Activated CD8-positive, alpha-beta memory T cell treated with anti-CD3 and anti-CD28 coated beads, Interleukin-2, amount 50 U/mL, for 4 hours (primary cell): Measurements from ENCODE around the gene TIMELESS.
"Not testable (repeated sequence)": the region's sequence is repeated elsewhere in the genome, so short reads cannot be mapped to it uniquely, and the experiment has no call there.

ENCODE experiments used
- DNase-seq: peaks from one replicate; pipeline ENCODE4 v3.0.0-alpha.2; 2020

Gene TIMELESS

DNA sequence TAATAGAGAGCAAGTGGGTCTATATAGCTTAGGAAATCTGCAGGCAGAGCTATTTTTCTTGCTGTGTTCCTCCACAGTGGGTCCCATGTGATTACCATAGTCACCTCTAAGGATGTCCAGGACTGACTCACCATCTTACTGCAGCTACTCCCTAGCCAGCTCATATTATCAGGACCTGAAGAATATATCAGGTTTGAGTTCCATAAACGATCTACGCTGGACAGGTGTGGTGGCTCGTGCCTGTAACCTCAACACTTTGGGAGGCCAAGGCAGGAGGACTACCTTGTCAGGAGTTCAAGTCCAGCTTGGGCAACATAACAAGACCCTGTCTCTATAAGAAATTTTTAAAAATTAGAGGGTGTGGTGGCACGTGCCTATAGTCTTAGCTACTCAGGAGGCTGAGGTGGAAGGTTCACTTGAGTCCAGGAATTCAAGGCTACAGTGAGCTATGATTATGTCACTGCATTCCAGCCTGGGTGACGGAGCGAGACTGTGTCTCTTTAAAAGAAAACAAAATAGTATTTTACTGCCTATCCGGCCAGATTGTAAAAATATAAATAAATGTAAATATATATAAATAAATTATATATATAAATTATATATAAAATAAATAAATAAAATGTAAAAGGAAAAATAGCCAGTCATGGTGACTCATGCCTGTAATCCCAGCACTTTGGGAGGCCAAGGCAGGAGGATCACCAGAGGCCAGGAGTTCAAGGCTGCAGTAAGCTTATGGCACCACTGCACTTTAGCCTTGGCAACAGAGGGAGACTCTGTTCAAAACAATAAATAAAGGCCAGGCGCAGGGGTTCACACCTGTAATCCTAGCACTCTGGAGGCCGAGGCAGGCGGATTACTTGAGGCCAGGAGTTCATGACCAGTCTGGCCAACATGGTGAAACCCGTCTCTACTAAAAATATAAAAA is 12.3 kb upstream of the TIMELESS start:
- DNase-seq: no peak

DNA sequence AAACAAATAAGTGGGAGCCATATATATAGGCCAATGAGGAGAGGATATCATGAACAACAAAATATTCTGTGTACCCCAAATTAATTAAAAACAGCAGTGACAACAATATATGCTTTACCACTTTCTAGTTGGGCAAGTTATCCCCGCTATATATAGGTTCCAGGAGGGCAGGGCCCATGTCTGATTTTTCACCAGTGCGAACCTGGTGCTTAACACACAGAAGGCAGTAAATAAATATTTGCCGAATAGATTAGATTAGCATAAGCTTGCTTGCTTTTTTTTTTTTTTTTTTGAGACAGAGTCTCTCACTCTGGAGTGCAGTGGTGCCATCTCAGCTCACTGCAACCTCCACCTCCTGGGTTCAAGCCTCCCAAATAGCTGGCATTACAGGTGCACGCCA is 8.6 kb upstream of the TIMELESS start:
- DNase-seq: no peak

DNA sequence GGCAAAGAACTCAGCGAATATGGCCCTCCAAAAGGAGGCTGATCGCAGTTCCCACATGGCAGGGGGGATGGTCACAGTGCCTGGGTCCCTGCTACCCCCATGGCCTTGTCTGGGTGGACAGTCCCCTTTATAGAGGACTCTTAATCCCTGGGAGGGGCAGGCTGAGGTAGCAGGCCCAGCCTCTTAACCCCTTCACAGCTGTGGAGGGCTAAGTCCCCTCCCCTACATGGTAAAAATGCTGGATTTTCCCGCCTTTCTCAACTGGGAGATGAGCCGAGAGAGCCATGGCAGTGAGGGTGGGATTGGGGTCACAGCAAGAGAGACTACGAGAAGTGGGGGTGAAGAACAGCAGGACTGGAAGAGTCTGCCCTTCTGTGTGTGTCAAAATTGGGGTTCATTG is 5.3 kb upstream of the TIMELESS start, which contains the start of gene MIP:
Gene MIP (minus strand): TSS at position 101 of the 400 bp plus-strand sequence. CDS start 44 bp downstream, at position 57.
- DNase-seq: no peak

DNA sequence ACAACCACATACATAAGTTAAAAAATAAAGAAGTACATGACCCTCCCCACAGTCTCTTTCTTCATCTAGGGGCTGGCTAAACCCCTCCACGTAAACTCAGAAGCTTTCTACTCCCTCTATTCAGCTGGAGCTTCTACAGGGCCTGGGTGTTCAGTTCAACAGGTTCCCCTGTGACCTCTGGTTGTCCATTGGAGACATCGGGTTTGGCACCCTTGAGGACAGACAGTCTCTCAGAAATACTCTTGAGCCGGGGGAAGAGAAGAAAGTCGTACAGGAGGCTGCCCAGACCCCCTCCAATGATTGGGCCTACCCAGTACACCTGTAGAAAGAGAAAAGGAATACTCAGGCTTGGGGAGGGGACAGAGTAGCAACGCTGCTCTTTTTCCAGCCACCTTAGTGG is 1.9 kb upstream of the TIMELESS start:
- no peak for DNase-seq

DNA sequence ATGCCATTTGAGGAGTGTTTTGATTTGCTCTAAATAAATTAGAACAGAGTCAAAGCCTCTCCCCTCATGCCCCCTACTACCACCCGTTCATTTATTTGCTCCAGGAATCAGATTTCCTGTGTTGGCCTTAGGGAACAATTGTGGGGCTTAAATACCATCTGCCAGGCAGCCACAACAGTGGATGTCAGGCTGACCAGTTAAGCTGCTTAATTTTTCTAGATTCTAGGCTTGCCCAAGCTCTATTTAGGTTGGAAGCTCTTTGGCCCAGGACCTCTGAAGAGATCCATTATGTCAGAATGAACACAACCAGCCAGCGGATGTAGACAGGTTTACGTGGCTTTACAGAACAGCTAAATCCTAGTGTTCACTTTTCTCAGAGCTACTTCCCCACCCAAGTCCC is 1.0 kb upstream of the TIMELESS start:
- DNase-seq: no peak

DNA sequence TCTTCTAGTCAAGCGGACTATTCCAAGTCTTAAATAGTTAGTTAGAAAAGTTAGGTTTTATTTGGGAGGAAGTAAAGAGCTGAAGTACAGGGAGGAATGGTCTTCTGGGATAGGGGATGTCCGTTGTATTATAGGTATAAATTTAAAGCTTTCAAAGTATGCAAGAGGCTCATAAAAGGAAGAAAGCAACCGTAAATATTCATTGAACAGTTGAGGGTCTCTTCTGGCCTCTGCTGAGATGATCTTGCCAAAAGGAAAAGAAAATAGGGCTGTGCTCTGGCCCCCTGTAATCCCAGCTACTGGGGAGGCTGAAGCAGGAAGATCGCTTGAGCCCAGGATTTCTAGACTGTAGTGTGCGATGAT is 377 bp upstream of the TIMELESS start:
- no peak for DNase-seq

DNA sequence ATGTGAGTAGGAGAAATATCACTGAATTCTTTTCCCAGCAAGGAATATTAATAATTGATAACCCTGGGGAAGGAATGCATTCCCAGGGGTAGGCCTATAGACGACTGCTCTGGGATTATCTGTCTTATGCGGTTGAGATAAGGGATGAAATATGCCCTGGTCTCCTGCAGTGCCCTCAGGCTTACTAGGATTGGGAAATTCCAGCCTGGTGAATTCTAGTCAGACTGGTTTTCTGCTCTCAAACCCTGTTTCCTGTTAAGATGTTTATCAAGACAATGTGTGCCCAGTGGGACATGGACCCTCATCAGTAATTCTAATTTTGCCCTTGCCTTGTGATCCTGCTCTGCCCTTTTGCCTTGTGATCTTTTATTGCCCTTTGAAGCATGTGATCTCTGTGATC is 6.0 kb downstream of the TIMELESS start:
- DNase-seq: not testable (repeated sequence)

DNA sequence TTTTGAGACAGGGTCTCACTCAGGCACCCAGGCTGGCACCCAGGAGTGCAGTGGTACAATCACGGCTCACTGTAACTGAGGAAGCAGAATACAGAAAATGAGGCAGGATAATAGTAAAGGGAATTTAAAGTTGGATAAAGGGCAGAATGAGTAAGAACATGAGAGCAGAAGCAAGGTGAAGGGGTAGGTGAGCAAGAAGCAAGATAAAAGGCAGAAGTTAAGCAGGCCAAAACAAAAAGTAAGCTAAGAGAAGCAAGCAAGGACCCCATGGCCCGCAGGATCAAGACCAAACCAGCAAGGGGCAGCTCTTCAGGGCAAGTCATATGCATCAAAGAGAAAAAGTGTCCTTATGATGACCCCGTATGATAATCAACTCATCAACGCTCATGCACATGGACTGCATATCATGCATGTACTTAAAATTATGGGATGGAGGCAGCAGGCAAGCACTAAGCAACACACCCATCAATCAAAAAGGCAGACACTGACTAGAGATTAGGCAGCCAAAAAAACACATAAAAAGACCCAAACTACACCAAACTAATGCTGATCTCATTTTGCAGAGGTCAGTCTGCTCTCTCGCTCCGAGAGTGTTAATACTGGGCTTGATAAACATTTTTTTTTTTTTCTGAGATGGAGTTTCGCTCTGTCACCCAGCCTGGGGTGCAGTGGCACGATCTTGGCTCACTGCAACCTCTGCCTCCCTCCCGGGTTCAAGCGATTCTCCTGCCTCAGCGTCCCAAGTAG is 11.6 kb downstream of the TIMELESS start:
- no peak for DNase-seq

DNA sequence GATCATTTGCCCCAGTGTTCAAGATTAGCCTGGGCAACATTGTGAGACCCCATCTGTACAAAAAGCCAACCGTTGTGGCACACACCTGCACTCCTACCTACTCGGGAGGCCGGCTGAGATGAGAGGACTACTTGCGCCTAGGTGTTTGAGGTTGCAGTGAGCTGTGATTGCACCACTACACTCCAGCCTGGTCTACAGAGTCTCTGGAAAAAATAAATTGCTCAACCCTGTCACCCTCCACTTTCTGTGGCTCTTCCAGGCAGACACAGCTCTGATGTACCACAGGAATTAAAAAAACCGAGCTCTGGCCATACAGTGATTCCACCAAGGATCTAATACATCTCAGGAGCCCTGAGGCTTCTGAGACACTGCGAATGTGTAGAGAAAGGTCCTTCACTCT is 14.4 kb downstream of the TIMELESS start:
- DNase-seq: no peak

DNA sequence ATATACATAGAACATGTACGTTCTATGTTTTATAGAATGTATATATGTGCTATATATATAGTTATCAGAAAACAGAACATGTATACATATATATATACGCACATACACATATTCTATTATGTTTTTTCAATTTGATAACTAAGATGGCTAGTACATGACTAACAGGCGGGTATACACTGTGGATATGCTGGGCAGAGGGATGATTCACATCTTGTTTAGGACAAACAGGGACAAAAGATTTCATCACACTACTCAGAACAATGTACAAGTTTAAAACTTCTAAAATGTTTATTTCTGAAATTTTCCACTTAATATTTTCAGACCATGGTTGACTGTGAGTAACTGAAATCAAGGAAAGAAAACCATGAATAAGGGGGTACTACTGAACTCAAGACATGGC is 17.4 kb downstream of the TIMELESS start:
- DNase-seq: no peak

DNA sequence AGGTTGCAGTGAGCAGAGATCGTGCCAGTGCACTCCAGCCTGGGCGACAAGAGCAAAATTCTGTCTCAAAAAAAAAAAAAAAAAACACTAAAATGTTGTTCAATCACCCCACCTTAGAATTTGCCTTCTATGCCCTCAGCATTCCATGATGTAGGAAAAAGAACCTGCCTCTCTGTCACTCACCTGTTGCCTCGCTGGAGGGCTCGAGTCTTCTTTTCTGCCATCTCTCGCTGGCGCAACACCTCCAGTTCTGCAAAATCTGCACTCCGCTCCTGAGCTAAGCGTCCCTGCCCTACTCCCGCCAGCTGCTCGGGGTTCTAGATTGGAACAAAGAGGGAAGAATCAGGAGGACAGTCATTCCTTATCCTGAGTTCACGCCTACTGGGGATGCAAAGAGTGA is 17.9 kb downstream of the TIMELESS start:
- no peak for DNase-seq

DNA sequence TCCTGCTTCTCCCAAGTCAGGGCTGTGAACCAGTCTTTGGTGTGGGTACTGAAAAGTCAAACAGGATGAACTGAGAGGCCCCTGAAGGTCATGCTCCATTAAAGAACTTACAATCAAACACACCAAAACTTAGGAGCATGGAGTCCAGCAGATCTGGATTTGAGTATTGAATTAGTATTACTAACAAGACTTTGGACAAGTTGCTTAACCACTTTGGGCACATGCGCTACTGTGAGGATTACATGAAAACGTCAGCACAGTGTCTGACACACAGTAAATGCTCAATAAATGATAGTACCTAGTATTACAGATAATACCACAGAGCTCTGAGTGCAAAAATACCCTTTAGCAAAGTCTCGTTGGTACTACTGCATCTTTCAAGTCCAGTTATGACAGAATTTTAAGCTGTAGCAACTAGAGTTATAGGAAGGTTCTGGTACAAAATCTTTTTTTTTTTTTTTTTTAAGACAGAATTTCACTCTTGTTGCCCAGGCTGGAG is 23.2 kb downstream of the TIMELESS start:
- no peak for DNase-seq

DNA sequence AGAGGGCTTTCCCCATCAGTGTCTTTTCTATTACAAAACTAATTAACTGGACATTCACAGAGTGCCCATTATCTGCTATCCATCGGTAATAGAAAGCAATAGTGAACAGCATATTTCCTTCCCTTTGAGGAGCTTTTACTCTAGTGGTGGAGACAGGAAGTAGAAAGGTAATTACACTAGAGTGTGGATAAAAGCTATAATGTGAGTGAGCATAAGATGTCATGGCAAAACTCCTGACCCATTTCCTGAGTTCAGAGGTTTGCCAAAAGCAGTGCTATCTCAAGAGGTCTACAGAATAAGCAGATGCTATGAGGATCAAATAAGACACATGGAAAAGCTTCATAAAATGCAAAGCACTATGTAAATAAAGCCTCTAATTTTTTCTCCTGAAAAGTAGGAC is 24.0 kb downstream of the TIMELESS start:
- DNase-seq: no peak

DNA sequence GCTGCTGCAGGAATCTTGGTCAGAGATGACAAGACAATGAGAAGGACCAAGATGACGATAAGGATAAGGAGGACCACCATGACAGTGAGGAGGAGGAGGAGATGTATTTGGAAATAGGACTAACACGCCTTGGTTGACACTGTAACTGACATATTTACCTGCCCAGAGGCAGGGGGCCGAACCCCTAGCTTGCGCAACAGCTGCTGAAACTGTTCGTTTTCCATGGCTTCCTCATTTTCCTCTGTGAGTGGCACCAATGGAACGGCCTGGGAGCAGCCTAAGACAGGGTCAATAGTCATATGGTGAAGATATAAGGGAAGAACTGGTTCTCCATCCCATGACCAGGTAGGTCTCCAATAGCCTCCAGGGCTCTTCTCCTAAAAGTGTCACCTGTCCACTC is 28.8 kb downstream of the TIMELESS start:
- DNase-seq: no peak

DNA sequence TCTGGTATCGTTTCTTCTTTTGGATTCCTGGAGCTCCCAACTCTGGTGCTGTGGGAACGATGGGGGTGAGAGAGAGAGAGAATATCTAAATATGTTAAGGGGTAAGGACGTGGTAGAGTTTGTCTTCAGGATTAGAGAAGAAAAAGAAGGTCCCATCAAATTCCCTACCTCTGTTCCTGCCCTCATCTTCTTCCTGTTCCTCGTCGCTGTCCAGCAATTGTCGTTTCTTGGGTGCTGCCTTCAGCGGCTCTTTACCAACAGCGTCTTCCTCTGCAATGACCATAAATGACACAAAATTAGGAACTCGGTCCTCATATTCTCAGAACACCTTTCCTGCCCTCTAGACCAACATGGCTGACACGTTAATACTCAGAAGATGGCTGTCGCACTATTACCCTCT is 31.5 kb downstream of the TIMELESS start:
- no peak for DNase-seq

DNA sequence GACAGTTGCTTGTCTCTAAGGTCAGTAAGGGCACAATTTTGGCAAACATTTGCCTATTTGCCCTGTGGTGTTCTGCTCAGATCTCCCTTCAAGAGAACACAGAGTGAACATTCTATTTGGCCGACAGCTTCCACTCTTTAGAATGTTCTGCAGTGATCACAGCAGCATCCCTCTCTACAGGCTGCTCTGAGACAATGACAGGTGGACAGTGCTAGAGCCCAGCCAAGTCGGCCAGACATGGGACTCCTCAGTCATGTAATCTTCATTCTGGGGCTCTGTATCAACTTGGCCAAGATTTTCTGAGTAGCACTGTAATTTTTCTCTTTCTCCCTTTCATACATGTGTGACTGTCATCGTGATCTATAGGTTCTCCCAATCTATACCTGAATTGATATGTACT is 34.8 kb downstream of the TIMELESS start:
- DNase-seq: no peak

DNA sequence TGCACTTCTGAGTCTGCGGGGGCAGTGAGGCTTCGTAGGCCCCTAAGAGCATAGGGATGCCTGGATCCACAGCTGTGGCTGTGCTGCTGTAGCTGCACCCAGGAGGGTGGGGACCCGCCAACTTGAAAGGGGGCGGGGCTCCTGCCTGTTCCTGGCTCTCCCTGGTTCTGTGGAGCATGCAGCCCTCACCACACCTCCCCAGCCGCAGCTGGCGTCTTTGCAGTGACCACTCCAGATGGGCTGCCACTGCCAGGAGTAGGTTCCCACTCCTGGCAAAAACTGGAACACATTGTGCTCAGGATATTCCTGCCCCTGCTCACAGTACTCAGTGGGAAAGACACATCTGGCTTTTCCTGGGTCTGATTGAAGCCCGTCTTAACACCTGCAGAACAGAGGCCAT is 35.8 kb downstream of the TIMELESS start:
- no peak for DNase-seq

DNA sequence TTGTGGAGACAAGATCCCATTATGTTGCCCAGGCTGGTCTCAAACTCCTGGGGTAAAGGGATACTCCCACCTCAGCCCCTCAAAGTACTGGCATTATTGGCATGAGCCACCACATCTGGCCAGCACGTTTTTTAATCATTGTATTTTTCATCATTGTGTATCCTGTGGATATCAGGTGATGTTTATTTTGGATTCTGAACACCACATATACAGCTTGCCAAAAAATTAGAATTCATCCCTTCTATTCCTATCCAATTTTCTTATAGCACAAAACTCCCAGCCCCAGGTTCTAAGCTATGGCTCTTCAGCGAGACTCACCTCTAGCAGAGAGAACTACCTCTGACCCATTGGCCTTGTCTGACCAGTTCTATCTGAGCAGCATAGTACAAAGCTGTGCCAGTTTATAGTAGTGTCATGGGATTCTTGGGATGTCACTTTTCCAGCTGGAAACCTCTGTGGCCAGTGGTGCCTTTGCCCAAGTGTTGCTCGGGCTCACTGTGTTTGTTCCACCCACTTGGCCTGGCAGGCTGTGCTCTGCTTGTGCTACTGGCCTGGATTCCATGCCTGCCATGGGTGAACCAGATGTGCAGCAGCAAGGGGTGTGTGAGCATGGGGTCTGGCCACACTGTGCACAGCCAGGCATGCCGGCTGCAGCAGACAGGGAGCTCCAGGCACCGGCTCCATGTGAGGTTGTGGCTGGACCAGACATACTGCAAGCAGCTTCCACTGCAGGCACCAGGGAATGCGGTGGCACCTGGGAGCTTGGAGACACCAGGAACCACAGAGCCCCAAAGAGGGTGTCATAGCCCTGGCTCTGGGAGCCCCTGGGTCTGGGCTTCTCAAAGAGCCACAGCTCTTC is 37.2 kb downstream of the TIMELESS start:
- DNase-seq: no peak

DNA sequence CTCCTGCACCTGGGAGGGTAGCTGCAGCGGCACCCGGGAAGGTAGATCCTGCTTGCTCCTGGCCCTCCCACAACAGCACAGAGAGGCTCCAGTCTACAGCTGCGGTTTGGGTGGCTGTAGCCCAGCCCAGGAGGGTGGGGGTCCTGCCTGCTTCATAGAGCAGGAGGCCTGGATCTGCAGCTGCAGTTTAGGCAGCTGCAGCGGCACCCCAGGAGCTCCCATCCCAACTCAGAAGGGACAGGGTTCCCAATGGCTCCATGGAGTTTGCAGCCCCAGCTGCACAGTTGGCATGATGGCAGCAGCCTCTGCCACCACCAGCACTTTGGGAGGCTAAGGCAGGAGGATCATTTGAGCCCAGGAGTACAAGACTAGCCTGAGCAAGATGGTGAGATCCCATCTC is 38.5 kb downstream of the TIMELESS start:
- no peak for DNase-seq

DNA sequence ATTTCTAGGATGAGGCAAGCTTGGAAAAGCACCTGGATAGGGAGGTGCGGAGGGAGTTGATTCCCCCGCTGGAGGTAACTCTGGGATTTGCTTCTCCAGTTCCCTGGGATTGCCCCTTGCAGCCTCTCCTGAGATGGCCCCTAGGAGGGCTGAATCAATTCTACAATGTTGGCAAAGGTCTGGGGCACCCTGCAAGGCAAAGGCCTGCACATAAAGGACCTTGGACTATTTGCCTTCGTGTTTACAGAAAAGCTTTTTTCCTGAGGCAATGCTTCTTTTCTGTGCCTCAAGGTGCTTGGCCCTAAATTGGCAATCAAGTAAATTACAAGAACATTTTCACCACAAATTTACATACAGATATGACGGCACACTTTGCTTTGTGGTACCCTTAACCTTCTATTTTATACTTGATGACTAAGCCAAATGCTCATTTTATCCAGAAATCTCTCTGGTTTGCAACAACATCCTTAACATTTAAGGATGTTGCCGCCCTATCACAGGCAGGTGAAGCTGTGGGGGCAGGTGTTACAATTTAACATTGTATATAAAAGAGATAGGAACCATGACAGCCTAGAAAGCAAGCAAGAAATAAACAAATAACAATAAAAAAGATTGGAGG is 40.3 kb downstream of the TIMELESS start:
- no peak for DNase-seq

DNA sequence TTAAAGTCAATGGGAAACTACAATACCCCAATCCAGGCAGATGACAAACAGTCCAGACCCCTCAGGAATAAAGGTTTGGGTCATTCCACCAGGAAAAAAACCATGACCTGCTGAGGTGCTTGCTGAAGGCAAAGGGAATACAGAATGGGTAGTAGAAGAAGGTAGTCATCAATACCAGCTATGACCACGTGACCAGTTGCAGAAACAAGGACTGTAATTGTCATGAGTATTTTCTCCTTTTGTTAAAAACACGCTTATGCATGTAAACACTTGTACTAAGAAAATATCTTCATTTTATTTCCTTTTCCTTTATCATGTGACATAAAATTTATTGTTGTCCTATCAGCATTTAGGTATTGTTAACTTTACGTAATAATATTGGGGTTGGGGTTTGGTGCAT is 45.0 kb downstream of the TIMELESS start:
- not testable (repeated sequence) for DNase-seq

DNA sequence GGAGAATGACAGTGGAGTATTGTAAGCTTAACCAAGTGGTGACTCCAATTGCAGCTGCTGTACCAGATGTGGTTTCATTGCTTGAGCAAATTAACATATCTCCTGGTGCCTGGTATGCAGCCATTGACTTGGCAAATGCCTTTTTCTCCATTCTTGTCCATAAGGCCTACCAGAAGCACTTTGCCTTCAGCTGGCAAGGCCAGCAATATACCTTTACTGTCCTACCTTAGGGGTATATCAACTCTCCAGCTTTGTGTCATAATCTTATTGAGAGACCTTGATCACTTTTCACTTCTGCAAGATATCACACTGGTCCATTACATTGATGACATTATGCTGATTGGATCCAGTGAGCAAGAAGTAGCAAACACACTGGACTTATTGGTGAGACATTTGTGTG is 47.6 kb downstream of the TIMELESS start:
- DNase-seq: not testable (repeated sequence)

DNA sequence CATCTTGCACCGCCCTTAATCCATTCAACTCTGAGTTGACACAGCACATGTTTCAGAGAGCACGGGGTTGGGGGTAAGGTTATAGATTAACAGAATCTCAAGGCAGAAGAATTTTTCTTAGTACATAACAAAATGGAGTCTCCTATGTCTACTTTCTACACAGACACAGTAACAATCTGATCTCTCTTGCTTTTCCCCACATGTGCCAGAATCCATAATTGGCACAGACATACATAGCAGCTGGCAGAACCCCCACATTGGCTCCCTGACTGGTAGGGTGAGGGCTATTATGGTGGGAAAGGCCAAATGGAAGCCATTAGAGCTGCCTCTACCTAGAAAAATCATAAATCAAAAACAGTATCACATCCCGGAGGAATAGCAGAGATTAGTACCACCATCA is 48.1 kb downstream of the TIMELESS start:
- DNase-seq: not testable (repeated sequence)
